HepG2 (cell line): ENCODE data around the gene SBNO1. TPM values are rescaled to one million over a fixed set of nuclear protein-coding genes. Genes with fewer than 3 reads are reported as not detected.

Source experiments
- AGO1 ChIP-seq: fragments of 200-400 bp; formaldehyde crosslinking; IDR thresholded peaks from 2 replicates; pipeline ENCODE4 v1.6.1; 2017; ENCODE audit warnings: mild to moderate bottlenecking, low read depth, low read length, moderate library complexity; ENCODE audit not compliant: poor library complexity, severe bottlenecking
- GATAD2A ChIP-seq: IDR thresholded peaks from 2 replicates; pipeline ENCODE4 v1.6.1; 2016
- MTF1 ChIP-seq: sonication (generic); formaldehyde crosslinking; IDR thresholded peaks from 2 replicates; pipeline ENCODE4 v1.5.0; 2020; ENCODE audit warnings: missing genetic modification reagents
- NBN ChIP-seq: fragments of 450-650 bp; conservative IDR thresholded peaks from 2 replicates; pipeline ENCODE4 v1.6.1; 2017
- ZBTB7B ChIP-seq: sonication (generic); formaldehyde crosslinking; IDR thresholded peaks from 2 replicates; pipeline ENCODE4 v1.4.0; 2020; ENCODE audit warnings: missing genetic modification reagents
- ZNF10 ChIP-seq: sonication (generic); formaldehyde crosslinking; IDR thresholded peaks from 2 replicates; pipeline ENCODE4 v1.4.0; 2020; ENCODE audit warnings: mild to moderate bottlenecking, low read depth, missing genetic modification reagents, borderline replicate concordance
- ZNF652 ChIP-seq: IDR thresholded peaks from 2 replicates; pipeline ENCODE4 v1.6.1; 2016; ENCODE audit warnings: low read depth, borderline replicate concordance
- ZNF83 ChIP-seq: sonication (generic); formaldehyde crosslinking; IDR thresholded peaks from 2 replicates; pipeline ENCODE4 v1.4.0; 2020; ENCODE audit warnings: missing genetic modification reagents, mild to moderate bottlenecking, borderline replicate concordance
- ZNF850 ChIP-seq: sonication (generic); formaldehyde crosslinking; conservative IDR thresholded peaks from 2 replicates; pipeline ENCODE4 v1.9.0; 2021; ENCODE audit warnings: mild to moderate bottlenecking, missing genetic modification reagents
- polyA plus RNA-seq, 8 experiments: library from polyadenylated mRNA; depleted of rRNA in 3 of 8; stranded (reverse) in 7 of 8; unstranded in 1 of 8; fragments of >200 nt; fragmentation: Illumina TruSeq in 4 of 8; extraction: Trizol in 4 of 8; gene quantifications; 2 replicates each; pipeline versions ENCODE4 v1.2.1 to v1.2.3, GENCODE V29; 2011 to 2016; ENCODE audit warnings: low read depth in 4 of 8, missing spikeins in 1 of 8, mixed read lengths in 1 of 8; ENCODE audit not compliant: insufficient read depth in 1 of 8
- total RNA-seq, 5 experiments: library from RNA; depleted of rRNA; stranded (reverse); fragments of >200 nt; fragmentation: Illumina TruSeq; extraction: Trizol; gene quantifications; 2 replicates each; pipeline ENCODE4 v1.2.3, GENCODE V29; 2016; ENCODE audit warnings: low read depth in 1 of 5
- TF ChIP-seq, protein P1 (sequence below): sonication (generic); formaldehyde crosslinking; IDR thresholded peaks from 2 replicates; pipeline ENCODE4 v1.4.0; 2020; ENCODE audit warnings: missing genetic modification reagents, mild to moderate bottlenecking, borderline replicate concordance
- TF ChIP-seq, protein P2 (sequence below): sonication (generic); IDR thresholded peaks from 2 replicates; pipeline ENCODE4 v1.6.1; 2016; ENCODE audit warnings: low read depth, borderline replicate concordance
- TF ChIP-seq, protein P3 (sequence below): sonication (generic); formaldehyde crosslinking; IDR thresholded peaks from 2 replicates; pipeline ENCODE4 v1.4.0; 2020; ENCODE audit warnings: low read depth, mild to moderate bottlenecking, missing genetic modification reagents
- TF ChIP-seq, protein P4 (sequence below): conservative IDR thresholded peaks from 2 replicates; pipeline ENCODE4 v1.6.1; 2018; ENCODE audit warnings: missing genetic modification reagents
- TF ChIP-seq, protein P5 (sequence below): sonication (generic); formaldehyde crosslinking; IDR thresholded peaks from 2 replicates; pipeline ENCODE4 v1.5.0; 2020; ENCODE audit warnings: mild to moderate bottlenecking, missing genetic modification reagents, borderline replicate concordance
- TF ChIP-seq, protein P6 (sequence below): sonication (generic); formaldehyde crosslinking; IDR thresholded peaks from 2 replicates; pipeline ENCODE4 v1.4.0; 2020; ENCODE audit warnings: missing genetic modification reagents

SBNO1 gene
- total and polyA plus RNA-seq, 2 of the 13 experiments (the other 11 are each of a cell fraction or from before 2014, with no cell fraction given) = 10.9 to 40.2 TPM

DNA sequence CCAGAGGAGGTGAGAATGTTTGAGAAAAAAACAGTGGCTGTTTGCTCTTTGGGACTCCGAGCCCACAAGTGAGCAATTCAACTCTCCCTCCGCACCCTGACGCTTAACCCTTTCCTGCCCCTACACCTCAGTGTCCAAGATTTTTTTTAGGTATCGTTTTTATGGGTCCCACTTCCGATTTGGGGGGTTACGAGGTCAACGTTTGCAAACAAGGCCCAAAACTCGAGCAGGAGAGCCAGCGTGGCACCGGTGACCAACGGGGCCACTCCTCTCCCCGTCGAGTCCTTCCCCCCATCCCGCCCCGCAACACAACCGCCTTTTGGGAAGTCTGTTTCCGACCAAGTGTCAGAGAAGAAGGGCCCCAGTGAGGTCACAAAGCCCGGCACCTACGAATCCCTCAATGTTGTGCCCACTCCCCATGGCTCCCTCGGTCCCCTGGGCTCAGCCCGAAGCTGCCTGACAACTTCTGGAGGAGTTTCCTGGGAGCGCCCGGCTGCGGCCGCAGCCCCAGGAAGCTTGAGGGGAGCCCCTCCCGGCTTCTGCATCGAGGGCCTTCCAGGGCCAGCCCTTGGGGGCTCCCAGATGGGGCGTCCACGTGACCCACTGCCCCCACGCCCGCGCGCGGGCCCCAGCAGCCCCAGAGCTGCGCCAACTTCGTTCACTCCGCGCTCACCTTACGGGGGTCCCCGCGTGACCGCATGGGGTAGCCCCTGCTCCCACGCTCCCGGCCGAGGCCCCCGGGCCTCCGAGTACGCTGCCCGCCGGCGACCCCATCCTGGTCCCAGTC, 94.2 kb downstream of the SBNO1 start (continued):
- TF ChIP-seq, protein P1, sequence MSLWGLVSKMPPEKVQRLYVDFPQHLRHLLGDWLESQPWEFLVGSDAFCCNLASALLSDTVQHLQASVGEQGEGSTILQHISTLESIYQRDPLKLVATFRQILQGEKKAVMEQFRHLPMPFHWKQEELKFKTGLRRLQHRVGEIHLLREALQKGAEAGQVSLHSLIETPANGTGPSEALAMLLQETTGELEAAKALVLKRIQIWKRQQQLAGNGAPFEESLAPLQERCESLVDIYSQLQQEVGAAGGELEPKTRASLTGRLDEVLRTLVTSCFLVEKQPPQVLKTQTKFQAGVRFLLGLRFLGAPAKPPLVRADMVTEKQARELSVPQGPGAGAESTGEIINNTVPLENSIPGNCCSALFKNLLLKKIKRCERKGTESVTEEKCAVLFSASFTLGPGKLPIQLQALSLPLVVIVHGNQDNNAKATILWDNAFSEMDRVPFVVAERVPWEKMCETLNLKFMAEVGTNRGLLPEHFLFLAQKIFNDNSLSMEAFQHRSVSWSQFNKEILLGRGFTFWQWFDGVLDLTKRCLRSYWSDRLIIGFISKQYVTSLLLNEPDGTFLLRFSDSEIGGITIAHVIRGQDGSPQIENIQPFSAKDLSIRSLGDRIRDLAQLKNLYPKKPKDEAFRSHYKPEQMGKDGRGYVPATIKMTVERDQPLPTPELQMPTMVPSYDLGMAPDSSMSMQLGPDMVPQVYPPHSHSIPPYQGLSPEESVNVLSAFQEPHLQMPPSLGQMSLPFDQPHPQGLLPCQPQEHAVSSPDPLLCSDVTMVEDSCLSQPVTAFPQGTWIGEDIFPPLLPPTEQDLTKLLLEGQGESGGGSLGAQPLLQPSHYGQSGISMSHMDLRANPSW (CRISPR knock-in tag) = no peak
- TF ChIP-seq ZNF10 (CRISPR knock-in tag) (no peak), MTF1 (CRISPR knock-in tag) (no peak), ZNF850 (CRISPR knock-in tag) (no peak), AGO1 (peak; percentile 17), ZBTB7B (peak; percentile 93), GATAD2A (CRISPR knock-in tag) (peak; percentile 61), NBN (no peak), ZNF652 (CRISPR knock-in tag) (peak; percentile 99), ZNF83 (no peak)
- TF ChIP-seq, protein P2, sequence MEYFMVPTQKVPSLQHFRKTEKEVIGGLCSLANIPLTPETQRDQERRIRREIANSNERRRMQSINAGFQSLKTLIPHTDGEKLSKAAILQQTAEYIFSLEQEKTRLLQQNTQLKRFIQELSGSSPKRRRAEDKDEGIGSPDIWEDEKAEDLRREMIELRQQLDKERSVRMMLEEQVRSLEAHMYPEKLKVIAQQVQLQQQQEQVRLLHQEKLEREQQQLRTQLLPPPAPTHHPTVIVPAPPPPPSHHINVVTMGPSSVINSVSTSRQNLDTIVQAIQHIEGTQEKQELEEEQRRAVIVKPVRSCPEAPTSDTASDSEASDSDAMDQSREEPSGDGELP = no peak
- TF ChIP-seq, protein P3, sequence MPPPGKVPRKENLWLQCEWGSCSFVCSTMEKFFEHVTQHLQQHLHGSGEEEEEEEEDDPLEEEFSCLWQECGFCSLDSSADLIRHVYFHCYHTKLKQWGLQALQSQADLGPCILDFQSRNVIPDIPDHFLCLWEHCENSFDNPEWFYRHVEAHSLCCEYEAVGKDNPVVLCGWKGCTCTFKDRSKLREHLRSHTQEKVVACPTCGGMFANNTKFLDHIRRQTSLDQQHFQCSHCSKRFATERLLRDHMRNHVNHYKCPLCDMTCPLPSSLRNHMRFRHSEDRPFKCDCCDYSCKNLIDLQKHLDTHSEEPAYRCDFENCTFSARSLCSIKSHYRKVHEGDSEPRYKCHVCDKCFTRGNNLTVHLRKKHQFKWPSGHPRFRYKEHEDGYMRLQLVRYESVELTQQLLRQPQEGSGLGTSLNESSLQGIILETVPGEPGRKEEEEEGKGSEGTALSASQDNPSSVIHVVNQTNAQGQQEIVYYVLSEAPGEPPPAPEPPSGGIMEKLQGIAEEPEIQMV (CRISPR knock-in tag) = 0 out of 2 replicates have a peak, but pooled peaks have one; percentile 26
- TF ChIP-seq, protein P4, sequence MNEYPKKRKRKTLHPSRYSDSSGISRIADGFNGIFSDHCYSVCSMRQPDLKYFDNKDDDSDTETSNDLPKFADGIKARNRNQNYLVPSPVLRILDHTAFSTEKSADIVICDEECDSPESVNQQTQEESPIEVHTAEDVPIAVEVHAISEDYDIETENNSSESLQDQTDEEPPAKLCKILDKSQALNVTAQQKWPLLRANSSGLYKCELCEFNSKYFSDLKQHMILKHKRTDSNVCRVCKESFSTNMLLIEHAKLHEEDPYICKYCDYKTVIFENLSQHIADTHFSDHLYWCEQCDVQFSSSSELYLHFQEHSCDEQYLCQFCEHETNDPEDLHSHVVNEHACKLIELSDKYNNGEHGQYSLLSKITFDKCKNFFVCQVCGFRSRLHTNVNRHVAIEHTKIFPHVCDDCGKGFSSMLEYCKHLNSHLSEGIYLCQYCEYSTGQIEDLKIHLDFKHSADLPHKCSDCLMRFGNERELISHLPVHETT (CRISPR knock-in tag) = 0 out of 2 replicates have a peak, but pooled peaks have one; percentile 20
- TF ChIP-seq, protein P5, sequence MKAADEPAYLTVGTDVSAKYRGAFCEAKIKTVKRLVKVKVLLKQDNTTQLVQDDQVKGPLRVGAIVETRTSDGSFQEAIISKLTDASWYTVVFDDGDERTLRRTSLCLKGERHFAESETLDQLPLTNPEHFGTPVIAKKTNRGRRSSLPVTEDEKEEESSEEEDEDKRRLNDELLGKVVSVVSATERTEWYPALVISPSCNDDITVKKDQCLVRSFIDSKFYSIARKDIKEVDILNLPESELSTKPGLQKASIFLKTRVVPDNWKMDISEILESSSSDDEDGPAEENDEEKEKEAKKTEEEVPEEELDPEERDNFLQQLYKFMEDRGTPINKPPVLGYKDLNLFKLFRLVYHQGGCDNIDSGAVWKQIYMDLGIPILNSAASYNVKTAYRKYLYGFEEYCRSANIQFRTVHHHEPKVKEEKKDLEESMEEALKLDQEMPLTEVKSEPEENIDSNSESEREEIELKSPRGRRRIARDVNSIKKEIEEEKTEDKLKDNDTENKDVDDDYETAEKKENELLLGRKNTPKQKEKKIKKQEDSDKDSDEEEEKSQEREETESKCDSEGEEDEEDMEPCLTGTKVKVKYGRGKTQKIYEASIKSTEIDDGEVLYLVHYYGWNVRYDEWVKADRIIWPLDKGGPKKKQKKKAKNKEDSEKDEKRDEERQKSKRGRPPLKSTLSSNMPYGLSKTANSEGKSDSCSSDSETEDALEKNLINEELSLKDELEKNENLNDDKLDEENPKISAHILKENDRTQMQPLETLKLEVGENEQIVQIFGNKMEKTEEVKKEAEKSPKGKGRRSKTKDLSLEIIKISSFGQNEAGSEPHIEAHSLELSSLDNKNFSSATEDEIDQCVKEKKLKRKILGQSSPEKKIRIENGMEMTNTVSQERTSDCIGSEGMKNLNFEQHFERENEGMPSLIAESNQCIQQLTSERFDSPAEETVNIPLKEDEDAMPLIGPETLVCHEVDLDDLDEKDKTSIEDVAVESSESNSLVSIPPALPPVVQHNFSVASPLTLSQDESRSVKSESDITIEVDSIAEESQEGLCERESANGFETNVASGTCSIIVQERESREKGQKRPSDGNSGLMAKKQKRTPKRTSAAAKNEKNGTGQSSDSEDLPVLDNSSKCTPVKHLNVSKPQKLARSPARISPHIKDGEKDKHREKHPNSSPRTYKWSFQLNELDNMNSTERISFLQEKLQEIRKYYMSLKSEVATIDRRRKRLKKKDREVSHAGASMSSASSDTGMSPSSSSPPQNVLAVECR (CRISPR knock-in tag) = peak; percentile 76
- TF ChIP-seq, protein P6, sequence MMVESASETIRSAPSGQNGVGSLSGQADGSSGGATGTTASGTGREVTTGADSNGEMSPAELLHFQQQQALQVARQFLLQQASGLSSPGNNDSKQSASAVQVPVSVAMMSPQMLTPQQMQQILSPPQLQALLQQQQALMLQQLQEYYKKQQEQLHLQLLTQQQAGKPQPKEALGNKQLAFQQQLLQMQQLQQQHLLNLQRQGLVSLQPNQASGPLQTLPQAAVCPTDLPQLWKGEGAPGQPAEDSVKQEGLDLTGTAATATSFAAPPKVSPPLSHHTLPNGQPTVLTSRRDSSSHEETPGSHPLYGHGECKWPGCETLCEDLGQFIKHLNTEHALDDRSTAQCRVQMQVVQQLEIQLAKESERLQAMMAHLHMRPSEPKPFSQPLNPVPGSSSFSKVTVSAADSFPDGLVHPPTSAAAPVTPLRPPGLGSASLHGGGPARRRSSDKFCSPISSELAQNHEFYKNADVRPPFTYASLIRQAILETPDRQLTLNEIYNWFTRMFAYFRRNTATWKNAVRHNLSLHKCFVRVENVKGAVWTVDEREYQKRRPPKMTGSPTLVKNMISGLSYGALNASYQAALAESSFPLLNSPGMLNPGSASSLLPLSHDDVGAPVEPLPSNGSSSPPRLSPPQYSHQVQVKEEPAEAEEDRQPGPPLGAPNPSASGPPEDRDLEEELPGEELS (CRISPR knock-in tag) = peak; percentile 74
